ENCODE data around the gene MOGAT2.
"Not testable (repeated sequence)": the region's sequence is repeated elsewhere in the genome, so short reads cannot be mapped to it uniquely, and the experiment has no call there.

Gene MOGAT2

GRCh38 chr11:75748729-75749273, 31.2 kb downstream of the MOGAT2 start:
- DNase-seq: not testable (repeated sequence)

GRCh38 chr11:75754933-75755332, 37.3 kb downstream of the MOGAT2 start:
- DNase-seq: not testable (repeated sequence)

GRCh38 chr11:75757651-75758050, 40.0 kb downstream of the MOGAT2 start:
- DNase-seq: no peak

GRCh38 chr11:75759832-75760231, 42.2 kb downstream of the MOGAT2 start:
- DNase-seq: no peak

GRCh38 chr11:75760243-75760642, 42.6 kb downstream of the MOGAT2 start:
- DNase-seq: no peak

GRCh38 chr11:75760710-75761493, 43.3 kb downstream of the MOGAT2 start:
- no peak for DNase-seq

- DNase-seq: no peak
Measured at GRCh38 chr11:75762158-75762557, 44.5 kb downstream of the MOGAT2 start.

GRCh38 chr11:75762885-75763284, 45.2 kb downstream of the MOGAT2 start:
- no peak for DNase-seq

- DNase-seq: no peak
Measured at GRCh38 chr11:75763846-75764245, 46.2 kb downstream of the MOGAT2 start.

GRCh38 chr11:75765116-75765515, 47.5 kb downstream of the MOGAT2 start:
- DNase-seq: no peak

GRCh38 chr11:75766443-75767227, 49.0 kb downstream of the MOGAT2 start:
- no peak for DNase-seq

- no peak for DNase-seq
Measured at GRCh38 chr11:75767228-75767572, 49.6 kb downstream of the MOGAT2 start.

- DNase-seq: no peak
Measured at GRCh38 chr11:75767793-75768111, 50.1 kb downstream of the MOGAT2 start.

- DNase-seq: peak in 44 of 56 donors; percentile 6 to 88 (median 55)
Measured at GRCh38 chr11:75768112-75768908, 50.7 kb downstream of the MOGAT2 start, which contains the start of gene DGAT2. Gene DGAT2, plus strand, starts transcription at chr11:75768778. Its CDS starts 214 bp downstream, at chr11:75768992.

- DNase-seq: peak in 22 of 56 donors; percentile 6 to 53 (median 30)
Measured at GRCh38 chr11:75768909-75769771, 51.5 kb downstream of the MOGAT2 start.

- no peak for DNase-seq
Measured at GRCh38 chr11:75770102-75770501, 52.5 kb downstream of the MOGAT2 start.

- DNase-seq: no peak
Measured at GRCh38 chr11:75771646-75772410, 54.2 kb downstream of the MOGAT2 start.

GRCh38 chr11:75773595-75774353, 56.1 kb downstream of the MOGAT2 start:
- no peak for DNase-seq

GRCh38 chr11:75775056-75775455, 57.4 kb downstream of the MOGAT2 start:
- DNase-seq: no peak

Measured in nucleus accumbens (tissue), 56 donors.